ENCODE data around the gene TNS3. TPM values are rescaled to one million over a fixed set of nuclear protein-coding genes. Genes with fewer than 3 reads are reported as not detected.
"Not testable (repeated sequence)": the region's sequence is repeated elsewhere in the genome, so short reads cannot be mapped to it uniquely, and the experiment has no call there.

TNS3 gene
- total RNA-seq, 4 donors from 2014 or later, result 34.6 to 52.5 (median 48.6) TPM

DNA sequence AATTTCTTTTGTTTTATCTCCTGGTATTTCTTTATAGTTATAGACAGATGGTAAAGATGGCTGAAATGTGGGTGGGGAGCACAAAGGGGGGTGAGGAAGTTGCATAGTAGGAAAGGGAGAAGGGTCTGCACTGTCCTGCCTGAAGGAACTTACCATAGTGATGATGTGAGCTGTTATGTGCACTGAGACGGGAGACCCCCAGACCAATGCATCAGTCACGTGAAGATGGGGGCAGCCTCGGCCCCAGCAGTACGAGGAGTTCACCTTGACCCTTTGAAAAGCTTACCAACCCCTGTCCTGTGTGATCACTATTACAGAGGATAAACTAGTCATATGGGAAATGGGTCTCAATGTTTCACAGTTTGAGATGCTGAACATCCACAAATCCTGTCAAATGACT lies 316.3 kb downstream of the TNS3 start:
- 83% methylated on average over 4 of the region's 4 CpGs for WGBS
- Histone ChIP-seq H3K36me3 (no peaks in the 10 kb centered on the region), H3K27me3 (peaks cover 0 to 4% (median 0%) of the 10 kb centered on the region in 4 donors), H3K27ac (replicated peaks in 1 of 4) (no peak overlapping the region), H3K4me1 (peaks cover 3 to 13% (median 12%) of the 10 kb centered on the region in 4 donors), H3K4me3 (no peak overlapping the region), H3K9me3 (peaks cover 0 to 4% (median 0%) of the 10 kb centered on the region in 4 donors)
- intact Hi-C loops (cut with DNase I), result loop anchor here (2.0 to 10.0 kb wide), 2 partner anchors 169 to 553 kb away; no protein-coding TSS in a partner anchor
- TF ChIP-seq EP300 (IDR thresholded peaks at IDR 0.05), result no peak
- no peak for TF ChIP-seq POLR2AphosphoS5 (IDR thresholded peaks at IDR 0.05)
- no peak for DNase-seq (ENCODE audit: extremely low spot score)

DNA sequence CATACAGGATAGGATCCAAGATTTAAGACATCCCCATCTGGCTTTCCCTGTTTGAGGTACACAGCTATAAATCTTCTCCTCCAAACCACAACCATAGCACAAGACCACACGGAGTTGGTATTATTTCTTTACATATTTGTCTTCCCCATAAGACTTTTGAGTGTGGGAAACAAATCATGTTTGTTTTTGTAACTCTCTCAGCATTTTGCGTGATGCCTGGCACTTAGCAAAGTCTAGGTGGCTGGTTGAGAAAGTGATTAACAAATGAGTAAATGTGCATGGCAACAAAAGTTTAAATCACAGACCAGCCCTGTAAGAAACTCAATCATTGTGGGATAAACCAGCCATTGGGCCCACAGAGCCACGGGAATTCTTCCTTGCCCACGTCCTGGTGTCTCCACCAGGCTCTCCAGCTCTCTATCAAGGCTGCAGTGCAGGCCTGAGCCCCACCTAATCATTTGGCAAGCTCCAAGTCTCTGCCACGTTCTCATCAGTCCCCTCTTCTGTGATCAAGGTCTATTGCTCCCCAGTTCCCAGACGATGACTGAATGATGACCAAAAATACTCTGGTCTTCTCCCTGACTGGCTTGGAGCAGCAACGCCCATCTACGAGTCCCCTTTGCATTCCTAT lies 317.8 kb downstream of the TNS3 start:
- H3K4me3 ChIP-seq, result no peak overlapping the region
- H3K27me3 ChIP-seq, result peaks cover 0 to 4% (median 0%) of the 10 kb centered on the region in 4 donors
- DNase-seq (ENCODE audit: extremely low spot score), result no peak
- WGBS, result 88% methylated on average over 8 of the region's 8 CpGs
- H3K27ac ChIP-seq (replicated peaks in 1 of 4), result no peak overlapping the region
- no peak for TF ChIP-seq POLR2AphosphoS5 (IDR thresholded peaks at IDR 0.05)
- TF ChIP-seq POLR2A (IDR thresholded peaks at IDR 0.05; ENCODE audit: low read depth), result no peak
- TF ChIP-seq EP300 (IDR thresholded peaks at IDR 0.05), result no peak
- TF ChIP-seq, protein P1, sequence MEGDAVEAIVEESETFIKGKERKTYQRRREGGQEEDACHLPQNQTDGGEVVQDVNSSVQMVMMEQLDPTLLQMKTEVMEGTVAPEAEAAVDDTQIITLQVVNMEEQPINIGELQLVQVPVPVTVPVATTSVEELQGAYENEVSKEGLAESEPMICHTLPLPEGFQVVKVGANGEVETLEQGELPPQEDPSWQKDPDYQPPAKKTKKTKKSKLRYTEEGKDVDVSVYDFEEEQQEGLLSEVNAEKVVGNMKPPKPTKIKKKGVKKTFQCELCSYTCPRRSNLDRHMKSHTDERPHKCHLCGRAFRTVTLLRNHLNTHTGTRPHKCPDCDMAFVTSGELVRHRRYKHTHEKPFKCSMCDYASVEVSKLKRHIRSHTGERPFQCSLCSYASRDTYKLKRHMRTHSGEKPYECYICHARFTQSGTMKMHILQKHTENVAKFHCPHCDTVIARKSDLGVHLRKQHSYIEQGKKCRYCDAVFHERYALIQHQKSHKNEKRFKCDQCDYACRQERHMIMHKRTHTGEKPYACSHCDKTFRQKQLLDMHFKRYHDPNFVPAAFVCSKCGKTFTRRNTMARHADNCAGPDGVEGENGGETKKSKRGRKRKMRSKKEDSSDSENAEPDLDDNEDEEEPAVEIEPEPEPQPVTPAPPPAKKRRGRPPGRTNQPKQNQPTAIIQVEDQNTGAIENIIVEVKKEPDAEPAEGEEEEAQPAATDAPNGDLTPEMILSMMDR (IDR thresholded peaks at IDR 0.05), result no peak
- peaks cover 0 to 4% (median 0%) of the 10 kb centered on the region in 4 donors for H3K9me3 ChIP-seq
- H3K4me1 ChIP-seq, result peaks cover 3 to 17% (median 13%) of the 10 kb centered on the region in 4 donors
- intact Hi-C loops (cut with DNase I), result loop anchor here (10.0 kb wide), 1 partner anchor 171 kb away; no protein-coding TSS in a partner anchor
- no peaks in the 10 kb centered on the region for H3K36me3 ChIP-seq

DNA sequence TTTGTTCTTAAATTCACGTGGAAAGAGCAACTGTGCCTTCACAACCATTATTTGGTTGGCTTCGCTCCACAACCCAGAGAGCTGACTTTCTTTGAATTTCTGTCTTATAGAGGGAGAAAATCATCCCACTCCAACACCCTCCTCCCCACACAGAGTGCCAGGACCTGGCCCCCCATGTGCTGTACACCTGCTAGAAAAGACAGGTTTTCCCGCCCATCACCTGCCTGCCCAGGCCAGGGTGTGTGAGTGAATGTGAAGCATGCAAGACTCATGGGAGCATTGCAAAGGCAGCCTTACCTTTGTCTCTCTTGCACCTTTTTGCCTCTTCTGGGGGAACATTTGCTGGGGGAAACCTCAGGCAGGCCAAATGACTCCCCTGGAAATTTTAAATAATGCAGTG lies 319.0 kb downstream of the TNS3 start:
- peaks cover 0 to 4% (median 0%) of the 10 kb centered on the region in 4 donors for H3K27me3 ChIP-seq
- H3K4me1 ChIP-seq, result peaks cover 3 to 28% (median 22%) of the 10 kb centered on the region in 4 donors
- DNase-seq (ENCODE audit: extremely low spot score), result no peak
- intact Hi-C loops (cut with DNase I), result loop anchor here (10.0 kb wide), 1 partner anchor 172 kb away; no protein-coding TSS in a partner anchor
- H3K4me3 ChIP-seq, result no peak overlapping the region
- H3K36me3 ChIP-seq, result no peaks in the 10 kb centered on the region
- no peak overlapping the region for H3K27ac ChIP-seq (replicated peaks in 1 of 4)
- no peaks in the 10 kb centered on the region for H3K9me3 ChIP-seq
- no peak for TF ChIP-seq POLR2A (IDR thresholded peaks at IDR 0.05; ENCODE audit: low read depth)
- TF ChIP-seq EP300 (IDR thresholded peaks at IDR 0.05), result no peak
- no peak for TF ChIP-seq POLR2AphosphoS5 (IDR thresholded peaks at IDR 0.05)
- TF ChIP-seq, protein P1 (IDR thresholded peaks at IDR 0.05), result no peak
- 91% methylated on average over 3 of the region's 3 CpGs for WGBS

DNA sequence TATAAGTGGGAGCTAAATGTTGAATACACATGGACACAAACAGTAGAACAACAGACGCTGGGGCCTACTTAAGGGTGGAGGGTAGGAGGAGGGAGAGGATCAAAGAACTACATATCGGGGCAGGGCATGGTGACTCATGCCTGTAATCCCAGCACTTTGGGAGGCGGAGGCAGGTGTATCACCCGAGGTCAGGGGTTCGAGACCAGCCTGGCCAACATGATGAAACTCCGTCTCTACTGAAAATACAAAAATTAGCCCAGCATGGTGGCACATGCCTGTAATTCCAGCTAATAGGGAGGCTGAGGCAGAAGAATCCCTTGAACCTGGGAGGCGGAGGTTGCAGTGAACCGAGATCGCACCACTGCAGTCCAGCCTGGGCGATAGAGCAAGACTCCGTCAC lies 319.8 kb downstream of the TNS3 start:
- 95% methylated on average over 11 of the region's 11 CpGs for WGBS
- not testable (repeated sequence) for H3K27me3 ChIP-seq; DNase-seq (ENCODE audit: extremely low spot score); H3K4me3 ChIP-seq; H3K36me3 ChIP-seq; H3K27ac ChIP-seq (replicated peaks in 1 of 4); H3K9me3 ChIP-seq
- intact Hi-C loops (cut with DNase I), result loop anchor here (10.0 kb wide), 1 partner anchor 173 kb away; no protein-coding TSS in a partner anchor
- H3K4me1 ChIP-seq, result peaks cover 3 to 28% (median 22%) of the 10 kb centered on the region in 4 donors

DNA sequence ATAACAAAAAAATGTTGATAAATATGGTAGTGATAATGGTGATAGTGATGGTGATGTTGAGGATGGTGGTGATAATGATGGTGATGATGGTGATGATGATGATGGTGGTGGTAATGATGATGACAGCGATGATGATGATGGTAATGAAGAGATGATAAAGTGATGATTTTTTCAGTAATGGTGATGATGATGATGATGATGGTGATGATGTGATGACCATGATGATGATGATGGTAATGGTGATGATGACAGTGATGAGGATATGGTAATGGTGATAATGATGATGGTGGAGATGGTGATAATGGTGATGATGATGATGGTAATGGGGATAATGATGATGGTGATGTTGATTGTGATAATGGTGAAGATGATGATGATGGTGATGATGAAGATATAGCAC lies 321.6 kb downstream of the TNS3 start:
- H3K4me1 ChIP-seq, result peaks cover 0 to 17% (median 10%) of the 10 kb centered on the region in 4 donors
- no peaks in the 10 kb centered on the region for H3K36me3 ChIP-seq
- H3K27ac ChIP-seq (replicated peaks in 1 of 4), result no peak overlapping the region
- H3K9me3 ChIP-seq, result no peaks in the 10 kb centered on the region
- no peak overlapping the region for H3K4me3 ChIP-seq
- WGBS, result 96% methylated on average over 1 of the region's 1 CpG
- no peak for DNase-seq (ENCODE audit: extremely low spot score)
- H3K27me3 ChIP-seq, result no peaks in the 10 kb centered on the region
- TF ChIP-seq, protein P1 (IDR thresholded peaks at IDR 0.05), result no peak
- intact Hi-C loops (cut with DNase I), result loop anchor here (10.0 kb wide), 1 partner anchor 175 kb away; no protein-coding TSS in a partner anchor
